ENCODE data around the gene SLC8A3. TPM values are rescaled to one million over a fixed set of nuclear protein-coding genes. Genes with fewer than 3 reads are reported as not detected.

Gene SLC8A3
- total RNA-seq, 6 experiments from 2014 or later, result not detected

DNA sequence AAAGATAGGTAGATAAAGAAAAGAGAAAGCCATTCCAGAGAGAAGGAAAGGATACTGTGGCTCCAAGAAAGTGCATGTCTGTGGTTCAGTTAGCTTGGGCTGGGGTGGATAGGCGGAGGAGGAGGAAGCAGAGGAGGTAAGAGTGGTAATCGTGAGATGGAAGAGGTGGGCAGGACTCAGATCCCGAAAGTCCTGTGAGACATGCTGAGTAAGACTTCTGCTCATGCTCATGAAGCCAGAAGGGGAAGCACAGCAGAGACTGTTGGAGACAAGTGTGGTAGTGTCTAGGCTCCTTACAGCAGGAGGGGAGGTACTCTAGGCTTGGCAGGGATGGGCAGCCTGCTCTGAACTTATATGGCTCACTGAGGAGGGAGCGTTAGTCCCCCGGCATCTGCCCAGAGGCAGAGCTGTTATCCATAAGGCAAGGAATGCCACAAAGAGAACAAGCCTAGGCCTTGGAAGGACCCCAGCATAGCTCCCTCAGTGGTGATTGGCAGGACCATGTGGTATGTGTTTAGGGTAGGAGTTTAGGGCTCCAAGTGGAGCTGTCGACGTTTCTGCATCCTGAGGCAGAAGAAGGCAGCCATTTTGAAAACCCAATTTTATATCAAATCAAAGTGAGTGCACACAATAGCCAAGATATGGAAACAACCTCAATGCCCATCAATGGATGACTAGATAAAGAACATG, 174.2 kb downstream of the SLC8A3 start:
- Mint-ChIP-seq H3K27me3 (ENCODE audit: insufficient read depth) (peaks cover 7% of the 10 kb centered on the region), H3K4me1 (ENCODE audit: low read depth) (no peaks in the 10 kb centered on the region), H3K27ac (no peak overlapping the region), H3K4me3 (no peak overlapping the region), H3K9me3 (peaks cover 10% of the 10 kb centered on the region; the same call in 1 of the 2 replicates), H3K36me3 (ENCODE audit: low read depth) (no peaks in the 10 kb centered on the region)
- no peak for DNase-seq
- TF ChIP-seq CTCF (IDR thresholded peaks at IDR 0.05), result no peak

DNA sequence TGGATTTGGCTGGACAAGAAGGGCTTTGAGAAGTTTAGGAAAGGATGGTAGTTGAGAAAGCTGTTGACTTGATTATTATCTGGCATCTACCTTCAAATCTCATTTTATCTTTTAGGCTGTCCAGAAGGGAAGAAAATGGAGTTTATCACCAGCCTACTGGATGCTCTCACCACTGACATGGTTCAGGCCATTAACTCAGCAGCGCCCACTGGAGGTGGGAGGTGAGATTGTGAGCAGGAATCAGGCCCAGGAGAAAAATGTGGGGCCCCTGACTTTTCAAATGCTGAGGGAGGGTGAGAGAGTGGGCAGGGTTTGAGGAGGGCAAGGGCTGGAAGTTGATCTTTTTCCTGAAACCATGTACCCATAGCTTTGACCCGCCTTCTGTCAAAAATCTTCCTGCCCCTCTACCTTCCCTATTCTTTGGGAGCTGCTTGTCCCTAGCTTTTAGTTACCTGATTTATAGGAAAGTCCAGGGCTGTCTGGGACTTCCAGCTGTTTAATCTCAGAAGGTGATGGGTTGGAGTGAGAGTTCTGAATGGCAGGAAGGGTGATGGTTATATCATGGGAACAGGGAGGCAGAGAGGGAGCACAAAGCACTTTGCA, 175.4 kb downstream of the SLC8A3 start:
- Mint-ChIP-seq H3K27me3 (ENCODE audit: insufficient read depth) (peaks cover 7% of the 10 kb centered on the region), H3K4me3 (no peak overlapping the region), H3K27ac (no peak overlapping the region), H3K4me1 (ENCODE audit: low read depth) (no peaks in the 10 kb centered on the region), H3K36me3 (ENCODE audit: low read depth) (no peaks in the 10 kb centered on the region), H3K9me3 (peaks cover 10% of the 10 kb centered on the region; the same call in 1 of the 2 replicates)
- peak; percentile 73 for TF ChIP-seq CTCF (IDR thresholded peaks at IDR 0.05)
- DNase-seq, result no peak

GRCh38 chr14:70011708-70012107, 177.0 kb downstream of the SLC8A3 start:
- no peak for TF ChIP-seq CTCF (IDR thresholded peaks at IDR 0.05)
- Mint-ChIP-seq H3K9me3 (peaks cover 10% of the 10 kb centered on the region; the same call in 1 of the 2 replicates), H3K36me3 (ENCODE audit: low read depth) (no peaks in the 10 kb centered on the region), H3K4me1 (ENCODE audit: low read depth) (no peaks in the 10 kb centered on the region), H3K27me3 (ENCODE audit: insufficient read depth) (peaks cover 2% of the 10 kb centered on the region), H3K27ac (no peak overlapping the region), H3K4me3 (no peak overlapping the region)
- DNase-seq, result no peak

- DNase-seq, result no peak
- Mint-ChIP-seq H3K27me3 (ENCODE audit: insufficient read depth) (peaks cover 2% of the 10 kb centered on the region), H3K27ac (no peak overlapping the region), H3K4me3 (no peak overlapping the region), H3K36me3 (ENCODE audit: low read depth) (no peaks in the 10 kb centered on the region), H3K4me1 (ENCODE audit: low read depth) (no peaks in the 10 kb centered on the region), H3K9me3 (peaks cover 10% of the 10 kb centered on the region; the same call in 1 of the 2 replicates)
- TF ChIP-seq CTCF (IDR thresholded peaks at IDR 0.05), result no peak
These were observed 177.7 kb downstream of the SLC8A3 start for GRCh38 chr14:70011098-70011497.

DNA sequence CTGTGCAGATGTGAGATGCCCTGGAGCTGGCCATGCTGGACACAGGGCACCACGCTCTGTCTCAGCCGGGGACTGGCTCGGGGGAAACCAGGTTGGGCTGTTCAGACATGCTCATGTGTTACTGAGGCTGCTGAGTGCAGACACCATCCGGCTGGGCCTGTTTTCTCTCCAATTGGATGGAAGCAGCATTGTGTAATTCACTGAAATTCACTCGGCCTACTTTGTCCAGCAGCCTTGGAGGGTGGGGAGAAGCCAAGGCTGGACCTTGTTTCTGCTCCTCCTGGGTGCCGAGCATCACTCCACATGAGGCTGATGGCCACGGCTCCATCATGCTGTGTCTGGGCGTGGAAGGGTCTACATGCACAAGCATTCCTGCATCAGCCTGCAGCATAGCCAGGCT, 178.8 kb downstream of the SLC8A3 start:
- peaks cover 5% of the 10 kb centered on the region; the same call in 1 of the 2 replicates for H3K9me3 Mint-ChIP-seq
- H3K27ac Mint-ChIP-seq, result no peak overlapping the region
- no peak for TF ChIP-seq CTCF (IDR thresholded peaks at IDR 0.05)
- H3K4me3 Mint-ChIP-seq, result no peak overlapping the region
- peaks cover 5% of the 10 kb centered on the region for H3K27me3 Mint-ChIP-seq (ENCODE audit: insufficient read depth)
- no peaks in the 10 kb centered on the region for H3K4me1 Mint-ChIP-seq (ENCODE audit: low read depth)
- DNase-seq, result no peak
- H3K36me3 Mint-ChIP-seq (ENCODE audit: low read depth), result no peaks in the 10 kb centered on the region
